MM.1S (cell line): ENCODE measurements around the gene IGSF11.

Experiments
- EZH2 ChIP-seq: fragments of 300-600 bp; sonication (generic); optimal IDR thresholded peaks from 2 replicates; pipeline ENCODE3; 2017; ENCODE audit warnings: low read depth, mild to moderate bottlenecking, antibody characterized with exemption, low read length, mixed read lengths
- EZH2phosphoT487 ChIP-seq: fragments of 300-600 bp; sonication (generic); IDR thresholded peaks from 2 replicates; pipeline ENCODE4 v1.6.1; 2018; ENCODE audit warnings: antibody characterized with exemption, low read length
- TF ChIP-seq, protein P1 (sequence below): fragments of 300-600 bp; sonication (generic); IDR thresholded peaks from 2 replicates; pipeline ENCODE4 v1.5.1; 2016; ENCODE audit warnings: antibody characterized with exemption, low read length, mixed read lengths

DNA sequence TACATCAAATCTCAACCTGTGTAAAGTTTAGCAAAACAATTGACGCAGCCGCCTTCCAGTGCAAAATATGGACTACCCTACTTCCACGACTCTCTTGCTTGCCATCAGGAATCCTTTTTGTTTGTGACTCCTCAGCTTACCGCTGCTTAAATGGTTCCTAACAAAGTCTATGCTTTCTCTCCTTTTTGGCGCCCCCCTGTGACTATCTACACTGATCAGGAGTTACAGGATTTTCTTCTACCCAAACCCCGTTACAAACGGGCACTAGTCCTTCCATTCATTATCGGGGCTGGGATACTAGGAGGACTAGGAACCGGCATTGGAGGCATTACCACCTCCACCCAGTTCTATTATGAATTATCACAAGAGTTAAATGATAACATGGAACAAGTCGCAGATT is 184.0 kb downstream of the IGSF11 start:
- TF ChIP-seq, protein P1, sequence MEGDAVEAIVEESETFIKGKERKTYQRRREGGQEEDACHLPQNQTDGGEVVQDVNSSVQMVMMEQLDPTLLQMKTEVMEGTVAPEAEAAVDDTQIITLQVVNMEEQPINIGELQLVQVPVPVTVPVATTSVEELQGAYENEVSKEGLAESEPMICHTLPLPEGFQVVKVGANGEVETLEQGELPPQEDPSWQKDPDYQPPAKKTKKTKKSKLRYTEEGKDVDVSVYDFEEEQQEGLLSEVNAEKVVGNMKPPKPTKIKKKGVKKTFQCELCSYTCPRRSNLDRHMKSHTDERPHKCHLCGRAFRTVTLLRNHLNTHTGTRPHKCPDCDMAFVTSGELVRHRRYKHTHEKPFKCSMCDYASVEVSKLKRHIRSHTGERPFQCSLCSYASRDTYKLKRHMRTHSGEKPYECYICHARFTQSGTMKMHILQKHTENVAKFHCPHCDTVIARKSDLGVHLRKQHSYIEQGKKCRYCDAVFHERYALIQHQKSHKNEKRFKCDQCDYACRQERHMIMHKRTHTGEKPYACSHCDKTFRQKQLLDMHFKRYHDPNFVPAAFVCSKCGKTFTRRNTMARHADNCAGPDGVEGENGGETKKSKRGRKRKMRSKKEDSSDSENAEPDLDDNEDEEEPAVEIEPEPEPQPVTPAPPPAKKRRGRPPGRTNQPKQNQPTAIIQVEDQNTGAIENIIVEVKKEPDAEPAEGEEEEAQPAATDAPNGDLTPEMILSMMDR: no peak
- TF ChIP-seq EZH2 (no peak), EZH2phosphoT487 (no peak)
